ENCODE data around the gene SNRPB.

Gene SNRPB

DNA sequence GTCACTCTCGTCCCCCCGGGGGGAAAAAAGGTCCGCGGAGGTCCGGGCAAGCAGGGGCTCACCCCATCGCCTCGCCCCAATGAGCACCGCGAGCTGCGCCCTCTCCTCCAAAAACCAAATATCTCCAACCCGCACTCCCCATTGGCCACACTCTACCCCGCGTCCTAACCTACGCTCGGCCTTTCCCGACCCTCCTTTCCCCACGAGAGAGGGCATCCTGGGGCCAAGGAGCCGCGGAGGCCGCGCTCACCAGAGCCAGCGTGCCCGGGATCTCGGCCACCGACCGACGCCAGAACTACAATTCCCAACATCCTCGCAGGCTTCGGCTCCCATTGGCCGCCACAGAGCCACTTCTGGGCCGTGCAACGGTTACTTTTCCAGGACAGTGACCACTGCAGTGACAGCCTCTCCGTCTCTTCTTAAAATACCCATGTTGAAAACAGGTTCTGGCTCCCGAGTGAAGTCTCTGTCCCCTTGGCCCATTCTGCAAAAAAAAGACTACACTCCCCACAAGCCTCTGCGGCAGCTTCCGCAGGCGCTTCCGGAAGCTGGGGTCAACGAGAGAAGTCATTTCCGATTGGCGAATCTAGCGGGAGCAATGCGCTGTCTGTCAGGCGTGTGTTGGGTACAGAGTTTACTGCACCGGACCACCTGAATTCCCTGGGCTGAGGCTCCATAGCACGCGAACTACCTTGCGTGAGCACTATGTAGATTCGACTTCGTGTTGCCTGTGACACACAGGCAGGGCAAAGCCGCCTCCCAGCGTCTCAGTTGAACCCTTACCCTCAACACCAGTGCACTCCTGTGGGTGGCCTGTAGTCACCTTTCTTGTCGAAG lies 38.3 kb upstream of the SNRPB start, which contains the start of gene ZNF343 (continued):
- no peak for TF ChIP-seq ZNF555 (tag by site-specific recombination; conservative IDR thresholded peaks at IDR 0.05)
- TF ChIP-seq, protein P1, sequence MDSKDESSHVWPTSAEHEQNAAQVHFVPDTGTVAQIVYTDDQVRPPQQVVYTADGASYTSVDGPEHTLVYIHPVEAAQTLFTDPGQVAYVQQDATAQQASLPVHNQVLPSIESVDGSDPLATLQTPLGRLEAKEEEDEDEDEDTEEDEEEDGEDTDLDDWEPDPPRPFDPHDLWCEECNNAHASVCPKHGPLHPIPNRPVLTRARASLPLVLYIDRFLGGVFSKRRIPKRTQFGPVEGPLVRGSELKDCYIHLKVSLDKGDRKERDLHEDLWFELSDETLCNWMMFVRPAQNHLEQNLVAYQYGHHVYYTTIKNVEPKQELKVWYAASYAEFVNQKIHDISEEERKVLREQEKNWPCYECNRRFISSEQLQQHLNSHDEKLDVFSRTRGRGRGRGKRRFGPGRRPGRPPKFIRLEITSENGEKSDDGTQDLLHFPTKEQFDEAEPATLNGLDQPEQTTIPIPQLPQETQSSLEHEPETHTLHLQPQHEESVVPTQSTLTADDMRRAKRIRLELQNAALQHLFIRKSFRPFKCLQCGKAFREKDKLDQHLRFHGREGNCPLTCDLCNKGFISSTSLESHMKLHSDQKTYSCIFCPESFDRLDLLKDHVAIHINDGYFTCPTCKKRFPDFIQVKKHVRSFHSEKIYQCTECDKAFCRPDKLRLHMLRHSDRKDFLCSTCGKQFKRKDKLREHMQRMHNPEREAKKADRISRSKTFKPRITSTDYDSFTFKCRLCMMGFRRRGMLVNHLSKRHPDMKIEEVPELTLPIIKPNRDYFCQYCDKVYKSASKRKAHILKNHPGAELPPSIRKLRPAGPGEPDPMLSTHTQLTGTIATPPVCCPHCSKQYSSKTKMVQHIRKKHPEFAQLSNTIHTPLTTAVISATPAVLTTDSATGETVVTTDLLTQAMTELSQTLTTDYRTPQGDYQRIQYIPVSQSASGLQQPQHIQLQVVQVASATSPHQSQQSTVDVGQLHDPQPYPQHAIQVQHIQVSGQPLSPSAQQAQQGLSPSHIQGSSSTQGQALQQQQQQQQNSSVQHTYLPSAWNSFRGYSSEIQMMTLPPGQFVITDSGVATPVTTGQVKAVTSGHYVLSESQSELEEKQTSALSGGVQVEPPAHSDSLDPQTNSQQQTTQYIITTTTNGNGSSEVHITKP (tag by site-specific recombination; IDR thresholded peaks at IDR 0.05), result peak; percentile 34; the same call in 1 of the 2 replicates
- TF ChIP-seq, protein P2, sequence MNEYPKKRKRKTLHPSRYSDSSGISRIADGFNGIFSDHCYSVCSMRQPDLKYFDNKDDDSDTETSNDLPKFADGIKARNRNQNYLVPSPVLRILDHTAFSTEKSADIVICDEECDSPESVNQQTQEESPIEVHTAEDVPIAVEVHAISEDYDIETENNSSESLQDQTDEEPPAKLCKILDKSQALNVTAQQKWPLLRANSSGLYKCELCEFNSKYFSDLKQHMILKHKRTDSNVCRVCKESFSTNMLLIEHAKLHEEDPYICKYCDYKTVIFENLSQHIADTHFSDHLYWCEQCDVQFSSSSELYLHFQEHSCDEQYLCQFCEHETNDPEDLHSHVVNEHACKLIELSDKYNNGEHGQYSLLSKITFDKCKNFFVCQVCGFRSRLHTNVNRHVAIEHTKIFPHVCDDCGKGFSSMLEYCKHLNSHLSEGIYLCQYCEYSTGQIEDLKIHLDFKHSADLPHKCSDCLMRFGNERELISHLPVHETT (tag by site-specific recombination; IDR thresholded peaks at IDR 0.05), result peak; percentile 26; the same call in 1 of the 2 replicates
- no peak for TF ChIP-seq ZNF341 (tag by site-specific recombination; IDR thresholded peaks at IDR 0.05; ENCODE audit: low read depth)
- no peak for TF ChIP-seq ZNF174 (tag by site-specific recombination; IDR thresholded peaks at IDR 0.05)
- TF ChIP-seq, protein P3, sequence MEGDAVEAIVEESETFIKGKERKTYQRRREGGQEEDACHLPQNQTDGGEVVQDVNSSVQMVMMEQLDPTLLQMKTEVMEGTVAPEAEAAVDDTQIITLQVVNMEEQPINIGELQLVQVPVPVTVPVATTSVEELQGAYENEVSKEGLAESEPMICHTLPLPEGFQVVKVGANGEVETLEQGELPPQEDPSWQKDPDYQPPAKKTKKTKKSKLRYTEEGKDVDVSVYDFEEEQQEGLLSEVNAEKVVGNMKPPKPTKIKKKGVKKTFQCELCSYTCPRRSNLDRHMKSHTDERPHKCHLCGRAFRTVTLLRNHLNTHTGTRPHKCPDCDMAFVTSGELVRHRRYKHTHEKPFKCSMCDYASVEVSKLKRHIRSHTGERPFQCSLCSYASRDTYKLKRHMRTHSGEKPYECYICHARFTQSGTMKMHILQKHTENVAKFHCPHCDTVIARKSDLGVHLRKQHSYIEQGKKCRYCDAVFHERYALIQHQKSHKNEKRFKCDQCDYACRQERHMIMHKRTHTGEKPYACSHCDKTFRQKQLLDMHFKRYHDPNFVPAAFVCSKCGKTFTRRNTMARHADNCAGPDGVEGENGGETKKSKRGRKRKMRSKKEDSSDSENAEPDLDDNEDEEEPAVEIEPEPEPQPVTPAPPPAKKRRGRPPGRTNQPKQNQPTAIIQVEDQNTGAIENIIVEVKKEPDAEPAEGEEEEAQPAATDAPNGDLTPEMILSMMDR (tag by site-specific recombination; IDR thresholded peaks at IDR 0.05), result no peak; the same call in 1 of the 2 replicates
- TF ChIP-seq ZFP69B (tag by site-specific recombination; IDR thresholded peaks at IDR 0.05), result no peak
- no peak for TF ChIP-seq ZNF214 (tag by site-specific recombination; IDR thresholded peaks at IDR 0.05; ENCODE audit: borderline replicate concordance)
- TF ChIP-seq, protein P4, sequence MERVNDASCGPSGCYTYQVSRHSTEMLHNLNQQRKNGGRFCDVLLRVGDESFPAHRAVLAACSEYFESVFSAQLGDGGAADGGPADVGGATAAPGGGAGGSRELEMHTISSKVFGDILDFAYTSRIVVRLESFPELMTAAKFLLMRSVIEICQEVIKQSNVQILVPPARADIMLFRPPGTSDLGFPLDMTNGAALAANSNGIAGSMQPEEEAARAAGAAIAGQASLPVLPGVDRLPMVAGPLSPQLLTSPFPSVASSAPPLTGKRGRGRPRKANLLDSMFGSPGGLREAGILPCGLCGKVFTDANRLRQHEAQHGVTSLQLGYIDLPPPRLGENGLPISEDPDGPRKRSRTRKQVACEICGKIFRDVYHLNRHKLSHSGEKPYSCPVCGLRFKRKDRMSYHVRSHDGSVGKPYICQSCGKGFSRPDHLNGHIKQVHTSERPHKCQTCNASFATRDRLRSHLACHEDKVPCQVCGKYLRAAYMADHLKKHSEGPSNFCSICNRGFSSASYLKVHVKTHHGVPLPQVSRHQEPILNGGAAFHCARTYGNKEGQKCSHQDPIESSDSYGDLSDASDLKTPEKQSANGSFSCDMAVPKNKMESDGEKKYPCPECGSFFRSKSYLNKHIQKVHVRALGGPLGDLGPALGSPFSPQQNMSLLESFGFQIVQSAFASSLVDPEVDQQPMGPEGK (tag by site-specific recombination; IDR thresholded peaks at IDR 0.05), result no peak; the same call in 1 of the 2 replicates
- TF ChIP-seq ZNF202 (tag by site-specific recombination; IDR thresholded peaks at IDR 0.05; ENCODE audit: borderline replicate concordance), result no peak
- no peak for TF ChIP-seq ZNF155 (tag by site-specific recombination; IDR thresholded peaks at IDR 0.05)
- TF ChIP-seq ZNF366 (tag by site-specific recombination; conservative IDR thresholded peaks at IDR 0.05), result no peak
- TF ChIP-seq MZF1 (tag by site-specific recombination; IDR thresholded peaks at IDR 0.05; ENCODE audit: borderline replicate concordance), result no peak
- peak; percentile 98 for TF ChIP-seq ZNF76 (tag by site-specific recombination; IDR thresholded peaks at IDR 0.05; ENCODE audit: borderline replicate concordance, low read depth)
- no peak for TF ChIP-seq MEIS1 (CRISPR knock-in tag; IDR thresholded peaks at IDR 0.05; ENCODE audit: borderline replicate concordance)
- TF ChIP-seq ZNF16 (tag by site-specific recombination; IDR thresholded peaks at IDR 0.05; ENCODE audit: low read depth), result no peak
- TF ChIP-seq HOXC10 (CRISPR knock-in tag; IDR thresholded peaks at IDR 0.05), result no peak
- TF ChIP-seq GLIS2 (tag by site-specific recombination; IDR thresholded peaks at IDR 0.05), result no peak
- TF ChIP-seq MYNN (tag by site-specific recombination; IDR thresholded peaks at IDR 0.05; ENCODE audit: borderline replicate concordance), result no peak
- peak; percentile 82 for TF ChIP-seq SP2 (tag by site-specific recombination; IDR thresholded peaks at IDR 0.05)
- TF ChIP-seq GLIS1 (tag by site-specific recombination; IDR thresholded peaks at IDR 0.05), result peak; percentile 22
- TF ChIP-seq ZNF791 (tag by site-specific recombination; IDR thresholded peaks at IDR 0.05), result no peak
- TF ChIP-seq, protein P5, sequence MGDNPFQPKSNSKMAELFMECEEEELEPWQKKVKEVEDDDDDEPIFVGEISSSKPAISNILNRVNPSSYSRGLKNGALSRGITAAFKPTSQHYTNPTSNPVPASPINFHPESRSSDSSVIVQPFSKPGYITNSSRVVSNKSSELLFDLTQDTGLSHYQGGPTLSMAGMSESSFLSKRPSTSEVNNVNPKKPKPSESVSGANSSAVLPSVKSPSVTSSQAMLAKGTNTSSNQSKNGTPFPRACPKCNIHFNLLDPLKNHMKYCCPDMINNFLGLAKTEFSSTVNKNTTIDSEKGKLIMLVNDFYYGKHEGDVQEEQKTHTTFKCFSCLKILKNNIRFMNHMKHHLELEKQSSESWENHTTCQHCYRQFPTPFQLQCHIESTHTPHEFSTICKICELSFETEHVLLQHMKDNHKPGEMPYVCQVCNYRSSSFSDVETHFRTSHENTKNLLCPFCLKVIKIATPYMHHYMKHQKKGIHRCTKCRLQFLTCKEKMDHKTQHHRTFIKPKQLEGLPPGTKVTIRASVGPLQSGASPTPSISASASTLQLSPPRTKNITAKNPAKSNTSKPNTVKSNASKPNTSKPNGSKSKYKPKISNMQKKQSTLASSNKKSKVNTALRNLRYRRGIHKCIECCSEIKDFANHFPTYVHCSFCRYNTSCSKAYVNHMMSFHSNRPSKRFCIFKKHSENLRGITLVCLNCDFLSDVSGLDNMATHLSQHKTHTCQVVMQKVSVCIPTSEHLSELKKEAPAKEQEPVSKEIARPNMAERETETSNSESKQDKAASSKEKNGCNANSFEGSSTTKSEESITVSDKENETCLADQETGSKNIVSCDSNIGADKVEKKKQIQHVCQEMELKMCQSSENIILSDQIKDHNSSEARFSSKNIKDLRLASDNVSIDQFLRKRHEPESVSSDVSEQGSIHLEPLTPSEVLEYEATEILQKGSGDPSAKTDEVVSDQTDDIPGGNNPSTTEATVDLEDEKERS (tag by site-specific recombination; IDR thresholded peaks at IDR 0.05), result no peak
- TF ChIP-seq SCRT1 (tag by site-specific recombination; IDR thresholded peaks at IDR 0.05; ENCODE audit: borderline replicate concordance), result no peak
- TF ChIP-seq ZNF664 (tag by site-specific recombination; IDR thresholded peaks at IDR 0.05), result no peak
- no peak for TF ChIP-seq HOXA7 (CRISPR knock-in tag; IDR thresholded peaks at IDR 0.05; ENCODE audit: borderline replicate concordance)
- TF ChIP-seq ZNF23 (tag by site-specific recombination; IDR thresholded peaks at IDR 0.05; ENCODE audit: borderline replicate concordance), result no peak
- TF ChIP-seq ZNF112 (tag by site-specific recombination; IDR thresholded peaks at IDR 0.05), result no peak

All from HEK293 (cell line).